Measurements from ENCODE around the gene BACH2.
A peak's percentile ranks its signal among the peaks of the same experiment; 100 is the strongest.

BACH2 gene

GRCh38 chr6:89966913-89967312, 329.7 kb downstream of the BACH2 start:
- no peak for DNase-seq (ENCODE audit: low spot score)

GRCh38 chr6:89966228-89966544, 330.5 kb downstream of the BACH2 start:
- DNase-seq (ENCODE audit: low spot score): no peak

- DNase-seq (ENCODE audit: low spot score): no peak
Observed at GRCh38 chr6:89965441-89966227, 331.0 kb downstream of the BACH2 start.

GRCh38 chr6:89963391-89963790, 333.3 kb downstream of the BACH2 start:
- no peak for DNase-seq (ENCODE audit: low spot score)

- DNase-seq (ENCODE audit: low spot score): no peak
Observed at GRCh38 chr6:89961481-89961880, 335.2 kb downstream of the BACH2 start.

- DNase-seq (ENCODE audit: low spot score): no peak
Observed at GRCh38 chr6:89959883-89960282, 336.8 kb downstream of the BACH2 start.

GRCh38 chr6:89956182-89956581, 340.5 kb downstream of the BACH2 start:
- DNase-seq (ENCODE audit: low spot score): no peak

- DNase-seq (ENCODE audit: low spot score): no peak
Observed at GRCh38 chr6:89955364-89955763, 341.3 kb downstream of the BACH2 start.

GRCh38 chr6:89954721-89955148, 341.9 kb downstream of the BACH2 start:
- no peak for DNase-seq (ENCODE audit: low spot score)

GRCh38 chr6:89952686-89953085, 344.0 kb downstream of the BACH2 start:
- DNase-seq (ENCODE audit: low spot score): peak; percentile 79

GRCh38 chr6:89952105-89952671, 344.5 kb downstream of the BACH2 start:
- no peak for DNase-seq (ENCODE audit: low spot score)

- DNase-seq (ENCODE audit: low spot score): no peak
Observed at GRCh38 chr6:89951574-89952104, 345.0 kb downstream of the BACH2 start.

GRCh38 chr6:89950879-89951391, 345.7 kb downstream of the BACH2 start:
- no peak for DNase-seq (ENCODE audit: low spot score)

GRCh38 chr6:89950446-89950845, 346.2 kb downstream of the BACH2 start:
- DNase-seq (ENCODE audit: low spot score): no peak

- no peak for DNase-seq (ENCODE audit: low spot score)
Observed at GRCh38 chr6:89948876-89949275, 347.8 kb downstream of the BACH2 start.

- peak; percentile 29 for DNase-seq (ENCODE audit: low spot score)
Observed at GRCh38 chr6:89944826-89945407, 351.7 kb downstream of the BACH2 start.

- DNase-seq (ENCODE audit: low spot score): no peak
Observed at GRCh38 chr6:89944181-89944755, 352.4 kb downstream of the BACH2 start.

GRCh38 chr6:89942601-89943000, 354.0 kb downstream of the BACH2 start:
- no peak for DNase-seq (ENCODE audit: low spot score)

GRCh38 chr6:89941763-89942497, 354.7 kb downstream of the BACH2 start:
- DNase-seq (ENCODE audit: low spot score): no peak

- no peak for DNase-seq (ENCODE audit: low spot score)
Observed at GRCh38 chr6:89941031-89941762, 355.4 kb downstream of the BACH2 start.

Measured in CD4-positive, alpha-beta T cell treated with Interleukin-6 at 100 ng/mL for 8 hours (primary cell).